HG03575 (cell line): ENCODE results near the gene EXOC1L.
"Not testable (repeated sequence)": the region's sequence is repeated elsewhere in the genome, so short reads cannot be mapped to it uniquely, and the experiment has no call there.

Experiments used
- ATAC-seq: cut with Tn5 transposase; IDR thresholded peaks from one replicate; pipeline ENCODE4 v1.9.1; 2021; ENCODE audit not compliant: unreplicated experiment, insufficient number of reproducible peaks, low FRiP score; ENCODE audit errors: extremely low read depth

EXOC1L gene

DNA sequence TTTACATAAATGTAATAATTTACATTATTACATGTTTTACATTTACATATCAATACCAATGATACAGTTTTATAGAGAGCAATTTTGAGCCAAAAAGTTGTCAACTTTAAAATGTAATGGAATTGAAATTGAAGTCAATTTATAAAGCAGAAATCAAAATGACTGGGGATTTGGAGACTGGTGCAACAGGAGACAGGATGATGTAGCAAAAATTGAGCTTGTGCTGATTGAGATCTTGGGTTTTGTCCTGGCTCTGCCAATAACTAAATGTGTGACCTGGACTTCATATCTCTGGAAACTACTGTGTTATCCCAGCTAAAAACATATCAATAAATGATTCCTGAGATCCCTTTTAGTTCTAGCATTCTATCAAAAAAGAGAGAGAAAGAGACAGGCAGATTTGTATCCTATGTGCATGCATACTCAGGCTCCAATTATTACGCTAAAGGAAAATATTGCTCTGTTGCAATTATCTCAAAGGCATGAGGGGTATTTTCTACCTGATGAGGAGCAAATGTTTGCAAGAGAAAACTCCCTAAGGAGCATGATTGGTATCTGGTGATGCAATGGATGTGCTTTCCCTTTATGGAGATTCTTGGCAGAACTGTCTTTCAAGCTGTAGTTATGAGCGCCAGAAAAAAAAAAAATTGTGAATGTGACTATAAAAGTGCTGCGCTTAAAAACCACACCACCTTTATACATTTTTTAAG lies 14.7 kb downstream of the EXOC1L start:
- no peak for ATAC-seq

DNA sequence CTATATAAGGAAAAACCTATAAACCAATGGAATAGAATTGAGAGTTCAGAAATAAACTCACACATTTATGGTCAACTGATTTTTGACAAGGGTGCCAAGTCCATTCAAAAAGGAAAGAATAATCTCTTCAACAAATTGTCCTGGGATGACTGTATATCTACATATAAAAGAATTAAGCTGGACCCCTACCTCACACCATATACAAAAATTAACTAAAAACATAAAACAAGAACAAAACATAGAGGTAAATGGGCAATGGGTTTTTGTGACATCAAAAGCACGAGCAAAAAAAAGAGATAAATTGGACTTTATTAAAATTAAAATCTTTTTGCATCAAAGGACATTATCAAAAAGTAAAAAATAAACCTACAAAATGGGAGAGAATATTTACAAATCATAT lies 18.3 kb downstream of the EXOC1L start:
- ATAC-seq = no peak

DNA sequence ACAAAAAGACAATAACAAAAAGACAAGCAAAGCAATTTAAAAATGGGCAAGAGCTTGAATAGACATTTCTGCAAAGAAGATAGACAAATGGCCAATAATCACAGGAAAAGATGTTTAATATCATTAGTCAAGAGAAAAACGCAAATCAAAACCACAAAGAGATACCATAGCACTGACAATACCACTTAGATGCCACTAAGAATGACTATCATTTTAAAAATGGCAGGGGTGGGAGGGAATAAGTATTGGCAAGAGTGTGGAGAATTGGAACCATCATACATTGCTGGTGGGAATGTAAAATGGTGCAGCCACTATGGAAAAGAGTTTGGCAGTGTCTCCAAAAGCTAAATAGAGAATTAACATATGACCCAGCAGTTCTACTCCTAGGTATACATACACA lies 18.8 kb downstream of the EXOC1L start:
- no peak for ATAC-seq

DNA sequence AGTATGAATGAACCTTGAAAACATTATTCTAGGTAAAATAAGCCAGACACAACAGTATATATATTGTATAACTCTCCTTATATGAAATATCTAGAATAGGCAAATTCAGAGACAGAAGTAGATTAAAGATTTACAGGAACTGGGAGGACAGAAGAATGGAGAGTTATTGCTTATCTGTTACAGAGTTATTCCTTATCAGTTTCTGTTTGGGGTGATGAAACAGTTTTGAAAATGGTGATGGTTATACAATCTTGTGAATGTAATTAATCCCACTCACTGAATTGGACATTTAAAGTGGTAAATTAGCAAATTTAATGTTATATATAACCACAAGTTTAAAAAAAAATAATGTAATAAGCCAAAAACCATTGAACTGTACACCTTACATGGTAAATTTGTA lies 19.4 kb downstream of the EXOC1L start:
- ATAC-seq = no peak

DNA sequence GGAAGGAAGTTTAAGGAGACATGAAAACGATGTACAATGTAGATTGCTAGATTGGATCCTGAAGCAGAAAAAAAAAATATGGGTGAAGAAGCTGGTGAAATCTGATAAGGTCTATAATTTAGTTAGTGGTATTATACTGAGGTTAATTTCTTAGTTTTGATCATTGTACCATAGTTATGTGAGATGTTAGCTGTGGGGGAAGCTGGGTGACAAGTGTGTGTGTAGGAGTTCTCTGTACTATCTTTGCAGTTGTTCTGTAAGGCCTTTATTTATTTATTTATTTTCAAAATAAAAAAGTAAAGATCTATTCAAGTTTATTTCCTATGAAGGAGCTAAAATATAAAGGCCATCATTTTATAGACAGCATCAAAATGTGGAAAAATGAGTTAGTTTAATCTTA lies 21.4 kb downstream of the EXOC1L start:
- no peak for ATAC-seq

DNA sequence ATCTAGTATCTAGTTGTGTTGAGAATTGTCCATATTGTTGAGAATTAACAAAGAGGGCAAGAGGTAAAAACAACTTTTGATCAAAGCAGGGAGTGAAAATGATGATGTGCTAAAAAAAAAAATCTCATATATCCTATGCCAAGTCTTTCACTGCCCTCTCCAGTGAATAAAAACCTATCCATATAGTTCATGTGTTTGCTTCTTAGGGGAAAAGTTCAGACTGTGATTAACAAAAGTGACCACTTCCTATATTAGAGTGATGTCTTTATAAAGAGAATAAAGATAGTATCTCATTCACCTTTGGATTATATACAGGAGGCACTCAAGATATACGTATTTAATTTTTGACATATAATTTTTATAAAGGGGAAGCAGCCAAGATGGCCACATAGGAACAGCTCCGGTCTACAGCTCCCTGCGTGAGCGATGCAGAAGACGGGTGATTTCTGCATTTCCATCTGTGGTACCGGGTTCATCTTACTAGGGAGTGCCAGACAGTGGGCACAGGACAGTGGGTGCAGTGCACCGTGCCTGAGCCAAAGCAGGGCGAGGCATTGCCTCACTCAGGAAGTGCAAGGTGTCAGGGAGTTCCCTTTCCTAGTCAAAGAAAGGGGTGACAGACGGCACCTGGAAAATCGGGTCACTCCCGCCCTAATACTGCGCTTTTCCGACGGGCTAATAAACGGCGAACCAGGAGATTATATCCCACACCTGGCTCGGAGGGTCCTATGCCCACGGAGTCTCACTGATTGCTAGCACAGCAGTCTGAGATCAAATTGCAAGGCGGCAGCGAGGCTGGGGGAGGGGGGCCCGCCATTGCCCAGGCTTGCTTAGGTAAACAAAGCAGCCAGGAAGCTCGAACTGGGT lies 22.0 kb downstream of the EXOC1L start:
- ATAC-seq = not testable (repeated sequence)

DNA sequence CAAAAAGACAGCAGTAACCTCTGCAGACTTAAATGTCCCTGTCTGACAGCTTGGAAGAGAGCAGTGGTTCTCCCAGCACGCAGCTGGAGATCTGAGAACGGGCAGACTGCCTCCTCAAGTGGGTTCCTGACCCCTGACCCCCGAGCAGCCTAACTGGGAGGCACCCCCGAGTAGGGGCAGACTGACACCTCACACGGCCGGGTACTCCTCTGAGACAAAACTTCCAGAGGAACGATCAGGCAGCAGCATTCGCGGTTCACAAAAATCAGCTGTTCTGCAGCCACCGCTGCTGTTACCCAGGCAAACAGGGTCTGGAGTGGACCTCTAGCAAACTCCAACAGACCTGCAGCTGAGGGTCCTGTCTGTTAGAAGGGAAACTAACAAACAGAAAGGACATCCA lies 22.7 kb downstream of the EXOC1L start:
- ATAC-seq = not testable (repeated sequence)

DNA sequence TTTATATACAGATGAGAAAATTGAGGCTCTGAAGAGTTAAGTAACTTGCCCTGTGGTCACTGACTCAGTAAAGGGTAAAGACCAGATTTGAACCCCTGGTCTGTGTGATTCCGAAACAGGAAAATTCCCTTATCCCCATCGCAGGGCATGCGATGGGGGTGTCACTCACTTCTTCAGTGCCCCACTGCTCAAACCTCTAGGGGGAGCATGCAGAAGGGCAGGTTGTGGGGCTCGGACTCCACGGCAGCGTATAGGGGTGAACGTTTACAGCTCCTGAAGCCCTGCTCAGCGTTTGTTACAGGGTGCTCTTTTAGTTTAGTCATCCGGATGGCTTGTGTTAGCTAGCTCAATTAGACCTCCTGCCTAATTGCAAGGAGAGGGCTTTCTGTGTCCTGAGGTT lies 30.1 kb downstream of the EXOC1L start:
- no peak for ATAC-seq

DNA sequence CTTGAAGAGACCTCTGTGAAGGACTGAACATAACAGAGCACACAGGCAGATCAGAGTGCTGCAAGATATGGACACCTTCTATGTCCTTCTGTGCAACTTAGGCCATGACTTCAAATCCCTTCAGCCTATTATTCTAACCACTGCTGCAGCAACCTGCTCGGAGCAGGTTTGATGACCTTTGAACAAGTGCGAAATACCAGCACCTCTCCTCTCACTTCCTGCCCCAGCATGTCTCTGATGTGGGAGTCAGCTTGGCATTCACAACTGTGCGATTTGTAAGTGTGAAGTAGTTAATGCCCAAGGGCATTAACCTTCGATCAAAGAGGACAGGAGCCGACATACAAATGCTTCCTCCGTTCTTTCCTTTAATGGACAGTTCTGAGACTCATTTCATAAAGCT lies 32.3 kb downstream of the EXOC1L start:
- no peak for ATAC-seq

DNA sequence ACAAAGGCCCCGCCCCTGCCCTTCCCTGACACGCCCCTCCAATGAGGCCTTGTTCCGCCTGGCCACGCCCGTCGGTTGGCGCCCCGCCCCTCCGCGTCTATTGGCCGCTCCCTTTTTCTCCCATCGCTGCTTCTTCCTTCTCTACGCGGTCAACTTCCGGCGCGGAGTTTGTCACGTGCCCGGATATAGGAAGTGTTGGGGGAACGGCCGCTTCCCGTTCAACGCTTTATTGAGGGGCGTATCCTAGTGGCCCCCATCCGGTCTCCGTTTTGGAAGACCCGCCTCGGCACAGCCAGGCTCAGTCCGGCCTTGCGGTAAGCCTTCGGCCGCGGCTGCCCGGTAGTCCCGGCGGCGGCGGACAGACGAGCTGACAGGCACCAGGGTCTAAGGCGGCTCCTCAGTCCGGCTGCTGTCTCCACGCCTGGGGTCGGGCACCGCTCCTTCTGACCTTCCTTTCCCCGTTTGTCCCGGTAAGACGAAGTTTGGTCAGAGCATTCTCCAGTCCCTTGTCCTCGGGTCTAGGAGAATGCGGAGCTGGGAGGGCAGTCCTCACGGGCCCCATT lies 34.0 kb downstream of the EXOC1L start, which contains the start of gene EXOC1:
Gene EXOC1, plus strand, starts transcription at position 165 of the 563 bp plus-strand sequence. CDS start 4,676 bp downstream, outside the sequence.
- ATAC-seq = peak; percentile 84

DNA sequence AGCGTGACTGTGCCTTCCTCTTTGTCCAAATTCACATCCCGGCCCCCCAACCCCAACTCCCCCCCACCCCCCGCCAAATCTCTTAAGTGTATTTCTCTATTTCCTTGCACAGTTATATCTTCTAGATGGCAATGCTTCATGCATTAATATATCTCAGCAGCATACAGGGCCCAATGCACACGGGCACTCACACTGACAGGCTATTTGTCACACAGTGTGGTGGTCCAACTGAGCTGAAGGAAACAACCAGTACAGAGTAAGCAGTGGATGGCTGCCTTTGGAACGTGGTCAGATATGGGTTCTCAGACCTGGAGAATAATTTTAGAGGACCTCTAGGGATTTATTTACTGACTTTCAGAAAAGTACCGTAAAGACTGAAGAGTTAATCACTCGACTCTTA lies 34.5 kb downstream of the EXOC1L start:
- ATAC-seq = no peak

DNA sequence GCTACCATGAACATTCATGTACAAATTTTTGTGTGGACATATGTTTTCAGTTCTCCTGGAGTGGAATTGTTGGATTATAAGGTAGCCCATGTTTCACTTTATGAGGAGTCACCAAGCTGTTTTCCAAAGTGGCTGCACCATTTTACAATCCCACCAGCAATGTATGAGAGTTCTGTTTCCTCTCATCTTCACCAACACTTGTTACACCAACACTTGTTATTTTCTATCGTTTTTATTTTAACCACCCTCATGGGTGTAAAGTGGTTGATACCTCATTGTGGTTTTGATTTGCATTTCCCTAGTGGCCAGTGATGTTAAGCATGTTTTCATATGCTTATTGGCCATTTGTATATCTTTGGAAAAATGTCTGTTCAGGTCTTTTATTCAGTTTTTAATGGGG lies 38.0 kb downstream of the EXOC1L start:
- ATAC-seq = no peak

DNA sequence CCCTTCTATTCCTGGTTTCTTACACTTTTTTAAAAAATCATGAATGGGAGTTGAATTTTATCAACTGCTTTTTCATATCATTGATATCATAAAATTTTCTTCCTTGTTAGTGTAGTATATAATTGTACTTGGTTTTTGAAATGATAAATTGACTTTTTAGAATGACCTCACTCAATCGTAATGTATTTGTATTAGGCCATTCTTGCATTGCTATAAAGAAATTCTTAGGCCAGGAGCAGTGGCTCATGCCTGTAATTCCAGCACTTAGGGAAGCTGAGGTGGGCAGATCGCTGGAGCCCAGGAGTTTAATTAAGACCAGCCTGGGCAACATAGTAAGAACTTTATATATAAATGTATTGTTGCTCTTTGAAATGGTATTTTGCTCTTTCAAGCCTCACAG lies 40.1 kb downstream of the EXOC1L start:
- no peak for ATAC-seq

DNA sequence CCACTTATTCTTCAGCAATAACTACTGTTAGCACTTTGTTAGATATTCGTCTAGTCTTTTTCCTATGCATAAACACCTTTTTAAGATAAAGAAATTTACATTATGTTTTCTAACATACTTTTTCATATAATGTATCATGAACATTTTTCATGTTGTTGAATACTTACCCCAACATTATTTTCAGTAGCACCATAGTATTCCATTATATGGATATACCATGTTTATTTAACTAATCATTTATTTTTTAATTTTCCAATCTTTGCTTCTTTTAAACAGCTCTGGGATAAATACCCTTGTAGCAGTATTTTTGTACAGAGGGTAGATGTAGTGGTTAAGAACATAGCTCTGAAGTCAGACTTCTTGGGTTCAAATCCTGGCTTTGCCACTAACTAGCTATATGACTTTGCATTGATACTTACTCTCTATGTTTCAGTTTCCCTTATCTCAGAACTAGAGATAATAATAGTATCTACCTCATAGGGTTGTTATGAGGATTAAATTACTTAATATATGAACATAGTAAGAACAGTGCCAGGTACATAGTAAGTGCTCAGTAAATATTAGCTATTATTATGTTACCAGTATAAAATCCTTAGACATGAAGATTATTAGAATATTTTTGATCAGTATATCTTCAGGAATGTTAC lies 45.1 kb downstream of the EXOC1L start:
- no peak for ATAC-seq

DNA sequence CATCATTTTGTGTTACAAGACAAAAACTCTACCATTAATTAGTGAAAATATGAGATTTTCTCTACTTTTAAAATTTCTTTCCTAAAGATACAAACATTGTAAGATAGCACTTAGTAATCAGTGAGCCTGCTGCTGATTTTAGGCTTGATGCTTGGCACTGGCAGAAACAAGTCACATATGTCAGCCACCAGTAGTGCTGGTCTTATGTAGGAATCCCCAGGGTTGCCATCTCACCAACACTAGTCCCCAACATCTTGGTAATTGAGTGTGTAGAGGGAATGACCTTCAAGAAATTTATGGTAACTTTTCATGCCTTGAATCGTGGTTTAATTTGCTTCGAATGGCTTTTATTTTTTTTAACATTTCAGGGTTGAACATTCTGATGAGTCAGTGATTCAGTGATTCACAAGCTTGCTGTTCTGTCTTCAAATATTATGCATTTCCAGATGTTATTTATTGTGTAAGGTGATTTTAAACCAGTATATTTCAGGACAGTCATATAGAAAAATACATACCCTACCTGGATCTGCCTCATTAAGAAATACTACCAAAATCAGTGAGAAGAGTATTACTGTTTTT lies 45.7 kb downstream of the EXOC1L start:
- no peak for ATAC-seq

DNA sequence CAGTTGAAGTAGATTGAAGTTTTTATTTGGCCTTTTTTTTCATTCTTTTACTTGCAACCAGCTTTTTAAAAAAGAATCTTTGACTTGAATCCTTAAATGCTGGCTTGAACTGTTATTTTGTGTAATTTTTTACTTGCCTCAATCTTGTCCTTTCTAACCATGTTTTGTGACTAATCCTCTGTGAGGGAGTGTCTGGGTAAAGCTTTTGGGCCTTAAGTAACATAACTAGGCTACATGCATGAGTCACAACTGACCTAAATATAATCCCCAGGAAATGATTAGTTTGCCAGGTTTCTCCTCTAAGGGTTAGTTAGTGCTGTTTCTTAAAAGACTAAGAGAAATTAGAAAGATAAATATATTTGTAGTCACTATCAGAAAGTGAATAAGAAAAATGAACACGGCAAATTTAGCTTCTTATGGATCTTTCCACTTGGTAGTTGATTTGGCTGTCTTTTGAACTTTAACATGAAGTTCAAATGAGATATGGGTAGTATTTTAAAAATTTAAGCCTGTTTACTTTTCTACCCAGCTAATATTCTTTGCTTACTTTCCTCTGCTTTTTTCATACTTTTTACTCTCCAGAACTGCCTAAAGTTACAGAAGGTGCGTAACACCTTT lies 46.8 kb downstream of the EXOC1L start:
- peak; percentile 80 for ATAC-seq

DNA sequence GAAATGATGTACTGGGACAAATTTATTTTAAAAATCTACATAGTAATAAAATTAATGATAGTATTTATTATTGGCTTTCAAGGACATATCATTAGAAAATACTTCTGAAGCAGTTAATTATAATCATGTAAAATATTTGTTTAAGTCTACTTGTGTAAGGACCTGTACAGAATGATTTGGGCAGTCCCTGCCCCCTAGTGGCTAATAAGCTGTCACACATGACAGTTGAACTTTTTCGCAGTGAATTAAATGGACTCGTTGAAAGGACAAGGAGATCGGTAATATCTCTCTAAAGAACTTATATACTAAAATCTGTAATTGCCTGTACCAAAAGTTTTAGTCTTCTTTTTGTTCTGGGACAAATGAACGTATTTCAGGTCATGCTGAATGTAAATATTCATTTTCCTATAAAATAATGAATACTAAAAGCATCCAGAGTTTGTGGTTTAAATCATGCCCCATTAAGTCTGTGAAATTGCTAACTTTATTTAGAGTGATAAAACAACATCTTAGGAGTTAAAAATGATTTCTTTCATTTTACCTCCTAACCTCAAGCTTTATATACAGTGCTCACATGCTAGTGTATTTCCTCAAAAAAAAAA lies 47.5 kb downstream of the EXOC1L start:
- ATAC-seq = peak; percentile 61

DNA sequence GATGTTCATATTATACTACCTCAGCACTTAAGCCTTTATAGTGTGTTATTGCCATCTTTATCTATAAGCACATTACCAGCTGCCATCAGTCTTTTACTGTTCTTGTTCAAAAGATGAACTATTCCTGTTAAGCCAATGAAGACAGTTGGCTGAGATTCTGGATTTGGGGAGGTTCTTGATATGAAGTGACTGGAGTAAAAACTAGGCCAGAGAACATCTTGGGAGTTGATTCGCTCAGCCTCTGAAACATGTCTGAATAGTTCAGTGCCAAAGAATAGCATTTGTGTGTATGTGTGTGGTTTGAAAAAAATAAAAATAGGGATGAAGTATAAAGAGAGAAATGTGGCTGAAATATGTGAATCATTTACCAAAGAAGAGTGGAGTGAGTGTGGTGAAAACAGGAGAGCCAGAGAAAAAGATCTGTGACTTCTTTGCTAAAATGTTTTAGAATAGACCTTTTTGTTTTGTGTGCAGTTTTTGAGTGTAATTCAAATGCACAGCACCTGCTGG lies 49.0 kb downstream of the EXOC1L start:
- ATAC-seq = no peak
